HCT116 (cell line): ENCODE results near the gene PVRIG. TPM values are rescaled to one million over a fixed set of nuclear protein-coding genes. Genes with fewer than 3 reads are reported as not detected.

ENCODE experiments used
- ATAC-seq: fragments of 200-7000 bp; cut with Tn5 transposase; 2 replicates; pipeline ENCODE4 v1.9.1; 2020; ENCODE audit warnings: mild to moderate bottlenecking, moderate library complexity
- BruUV-seq: library from RNA; stranded (reverse); fragments of 400-500 nt; replicated peaks from 2 replicates; lab custom pipeline; 2021; lab: Mats Ljungman, UMichigan
- CTCF ChIA-PET: fragments of 300-600 bp; sonication (Branson Sonifier 250); formaldehyde crosslinking; loops from one replicate; lab custom pipeline; 2021; ENCODE audit warnings: antibody characterized with exemption; lab: Charles Lee
- POLR2A ChIA-PET: fragments of 300-600, 350-600 bp; sonication (Branson Sonifier 250); formaldehyde crosslinking; loops from one replicate; lab custom pipeline; 2021; ENCODE audit warnings: antibody characterized with exemption; lab: Charles Lee
- RAD21 ChIA-PET, 2 experiments: fragments of 300-600 bp; sonication (Branson Sonifier 250); formaldehyde crosslinking; loops; one replicate each; lab custom pipeline; 2023; ENCODE audit warnings: low total read pairs in 2 of 2; ENCODE audit not compliant: uncharacterized antibody in 2 of 2, unreplicated experiment in 2 of 2, low non-redundant PET in 1 of 2; lab: Charles Lee
- DNase-seq: peaks from one replicate; pipeline ENCODE4 v3.0.0-alpha.2; 2010; ENCODE audit warnings: low read depth, low spot score
- H2AFZ ChIP-seq: fragments of 200-600 bp; shearing (Covaris generic), sonication (generic); 2 replicates; pipeline ENCODE4 v1.6.1; 2017; ENCODE audit warnings: low read depth, mixed run types, mixed read lengths, antibody characterized with exemption, low read length; ENCODE audit not compliant: poor library complexity, severe bottlenecking
- H3K27ac ChIP-seq: 2 replicates; pipeline ENCODE4 v1.5.1; 2012; ENCODE audit warnings: low read depth, low read length
- H3K27me3 ChIP-seq: fragments of 200-600 bp; sonication (generic); 2 replicates; pipeline ENCODE4 v1.6.1; 2016; ENCODE audit warnings: mixed run types, low read length, mixed read lengths; ENCODE audit not compliant: insufficient read depth
- H3K36me3 ChIP-seq, 2 experiments: fragments of 200-500 bp in 1 of 2; fragments of 200-600 bp in 1 of 2; sonication (Bioruptor generic) in 1 of 2; sonication (generic) in 1 of 2; 2 replicates each; pipeline versions ENCODE4 v1.5.1 to v1.6.1; 2014 to 2016; ENCODE audit warnings: low read length in 2 of 2, inconsistent platforms in 1 of 2, mixed read lengths in 1 of 2, mixed run types in 1 of 2; ENCODE audit not compliant: insufficient read depth in 2 of 2, control insufficient read depth in 1 of 2
- H3K4me1 ChIP-seq, 2 experiments: fragments of 200-600 bp in 1 of 2; sonication (generic) in 1 of 2; 2 replicates each; pipeline versions ENCODE4 v1.5.1 to v1.6.1; 2012 to 2017; ENCODE audit warnings: low read length in 2 of 2, inconsistent platforms in 1 of 2, mild to moderate bottlenecking in 1 of 2, mixed read lengths in 1 of 2, mixed run types in 1 of 2, moderate library complexity in 1 of 2; ENCODE audit not compliant: insufficient read depth in 2 of 2, control insufficient read depth in 1 of 2
- H3K4me2 ChIP-seq: fragments of 200-600 bp; sonication (generic); 2 replicates; pipeline ENCODE4 v1.6.1; 2017; ENCODE audit warnings: mixed run types, low read length, mixed read lengths
- H3K4me3 ChIP-seq, 2 experiments: fragments of 200-600 bp in 1 of 2; sonication (generic) in 1 of 2; replicated peaks in 1 of 2; 2 replicates each; pipeline ENCODE4 v1.5.1; 2011 to 2016; ENCODE audit warnings: low read length in 2 of 2, control low read depth in 1 of 2, low read depth in 1 of 2, mild to moderate bottlenecking in 1 of 2, mixed read lengths in 1 of 2, mixed run types in 1 of 2
- H3K79me2 ChIP-seq: fragments of 200-600 bp; sonication (generic); 2 replicates; pipeline ENCODE4 v1.6.1; 2017; ENCODE audit warnings: mild to moderate bottlenecking, mixed run types, low read length, moderate library complexity, mixed read lengths; ENCODE audit not compliant: insufficient read depth
- H3K9ac ChIP-seq: fragments of 200-600 bp; sonication (generic); 2 replicates; pipeline ENCODE4 v1.6.1; 2016; ENCODE audit warnings: low read length, mixed read lengths
- H3K9me2 ChIP-seq: fragments of 200-600 bp; sonication (generic), shearing (Covaris generic); 2 replicates; pipeline ENCODE4 v1.6.1; 2017; ENCODE audit warnings: mixed run types, mild to moderate bottlenecking, moderate library complexity; ENCODE audit not compliant: insufficient read depth
- H3K9me3 ChIP-seq, 2 experiments: fragments of 200-500 bp in 1 of 2; fragments of 200-600 bp in 1 of 2; sonication (Bioruptor generic) in 1 of 2; sonication (generic) in 1 of 2; 2 replicates each; pipeline ENCODE4 v1.6.1; 2014 to 2017; ENCODE audit warnings: low read length in 2 of 2, mixed read lengths in 2 of 2, inconsistent platforms in 1 of 2, low read depth in 1 of 2, mild to moderate bottlenecking in 1 of 2, mixed run types in 1 of 2, moderate library complexity in 1 of 2; ENCODE audit not compliant: control insufficient read depth in 1 of 2, insufficient read depth in 1 of 2
- H4K20me1 ChIP-seq: fragments of 200-600 bp; sonication (generic), shearing (Covaris generic); 2 replicates; pipeline ENCODE4 v1.6.1; 2017; ENCODE audit warnings: mixed run types, mild to moderate bottlenecking, moderate library complexity; ENCODE audit not compliant: insufficient read depth
- ATF3 ChIP-seq: IDR thresholded peaks from 2 replicates; pipeline ENCODE4 v1.6.1; 2012
- CTCF ChIP-seq, 3 experiments: fragments of 200-600 bp in 1 of 3; sonication (generic) in 1 of 3; IDR thresholded peaks in 2 of 3; conservative IDR thresholded peaks in 1 of 3; 2 replicates each; pipeline ENCODE4 v1.5.1; 2012 to 2017; ENCODE audit warnings: low read depth in 2 of 3, low read length in 2 of 3, antibody characterized with exemption in 1 of 3, borderline replicate concordance in 1 of 3, control low read depth in 1 of 3, mild to moderate bottlenecking in 1 of 3, mixed read lengths in 1 of 3, mixed run types in 1 of 3, moderate library complexity in 1 of 3; ENCODE audit not compliant: insufficient read depth in 1 of 3
- EGR1 ChIP-seq: IDR thresholded peaks from 2 replicates; pipeline ENCODE4 v1.6.1; 2012; ENCODE audit warnings: low read depth
- EZH2 ChIP-seq: fragments of 200-600 bp; sonication (generic); IDR thresholded peaks from 2 replicates; pipeline ENCODE4 v1.6.1; 2017; ENCODE audit warnings: antibody characterized with exemption, mixed run types
- JUND ChIP-seq: IDR thresholded peaks from 2 replicates; pipeline ENCODE4 v1.6.1; 2012
- MAX ChIP-seq: IDR thresholded peaks from 2 replicates; pipeline ENCODE4 v1.6.1; 2012
- RAD21 ChIP-seq: IDR thresholded peaks from 2 replicates; pipeline ENCODE4 v1.6.1; 2012; ENCODE audit warnings: low read depth, mild to moderate bottlenecking
- REST ChIP-seq: IDR thresholded peaks from 2 replicates; pipeline ENCODE4 v1.6.1; 2012; ENCODE audit warnings: low read depth
- SIN3A ChIP-seq: IDR thresholded peaks from 2 replicates; pipeline ENCODE4 v1.6.1; 2012; ENCODE audit warnings: low read depth
- SP1 ChIP-seq: IDR thresholded peaks from 2 replicates; pipeline ENCODE4 v1.6.1; 2012; ENCODE audit warnings: low read depth
- SRF ChIP-seq: IDR thresholded peaks from 2 replicates; pipeline ENCODE4 v1.6.1; 2012; ENCODE audit warnings: low read depth
- TCF7L2 ChIP-seq: IDR thresholded peaks from 2 replicates; pipeline ENCODE4 v1.7.0; 2011; ENCODE audit warnings: borderline replicate concordance, inconsistent platforms; ENCODE audit not compliant: insufficient read depth, insufficient read length; ENCODE audit errors: extremely low read depth
- ZNF274 ChIP-seq: fragments of 200-500 bp; sonication (Bioruptor generic); IDR thresholded peaks from 2 replicates; pipeline ENCODE4 v1.6.1; 2014; ENCODE audit warnings: mild to moderate bottlenecking, low read depth, low read length, inconsistent platforms
- intact Hi-C: fragments of 100-400 bp; cut with micrococcal nuclease; formaldehyde crosslinking; loops from 2 replicates; pipeline ENCODE4 v1.10.0; 2022
- total RNA-seq: library from RNA; stranded (reverse); gene quantifications from one replicate; pipeline ENCODE4 v1.2.1, GENCODE V29; 2021; ENCODE audit not compliant: unreplicated experiment

Gene PVRIG
- total RNA-seq, 1 experiment from 2014 or later = 0.30 TPM

- POLR2A ChIA-PET = interaction anchor here (1.1 kb wide), 1 partner anchor 9 kb away, joined by 3 read pairs; no protein-coding TSS in a partner anchor
- intact Hi-C loops = no loop called here
- Histone ChIP-seq H3K4me2 (no peak overlapping the region), H3K4me1 (no peaks in the 10 kb centered on the region), H3K9ac (no peak overlapping the region), H3K9me3 (no peaks in the 10 kb centered on the region), H3K79me2 (no peaks in the 10 kb centered on the region), H3K36me3 (no peaks in the 10 kb centered on the region), H3K9me2 (no peaks in the 10 kb centered on the region), H3K27ac (no peak overlapping the region), H4K20me1 (no peaks in the 10 kb centered on the region), H3K27me3 (no peaks in the 10 kb centered on the region; the same call in 1 of the 2 replicates), H2AFZ (no peak overlapping the region), H3K4me3 (no peak overlapping the region)
- CTCF ChIA-PET = no interaction called here
- no peak for DNase-seq
- RAD21 ChIA-PET = no interaction called here
- ATAC-seq = no peak
- no TSS peak for BruUV-seq
- TF ChIP-seq TCF7L2 = no peak
- TF ChIP-seq MAX = no peak
- no peak for TF ChIP-seq EGR1
Observed at GRCh38 chr7:100200693-100201092, 19.1 kb upstream of the PVRIG start.

GRCh38 chr7:100204454-100204853 lies 15.3 kb upstream of the PVRIG start:
- CTCF ChIA-PET = no interaction called here
- intact Hi-C loops = no loop called here
- no peak for DNase-seq
- no peak for ATAC-seq
- H3K36me3 ChIP-seq = no peaks in the 10 kb centered on the region
- no peak overlapping the region for H3K4me2 ChIP-seq
- no peak overlapping the region for H2AFZ ChIP-seq
- no peaks in the 10 kb centered on the region; the same call in 1 of the 2 replicates for H3K27me3 ChIP-seq
- H3K9me3 ChIP-seq = no peaks in the 10 kb centered on the region
- H3K27ac ChIP-seq = no peak overlapping the region
- no peak overlapping the region for H3K4me3 ChIP-seq
- no peaks in the 10 kb centered on the region for H3K9me2 ChIP-seq
- H3K9ac ChIP-seq = no peak overlapping the region
- H4K20me1 ChIP-seq = no peaks in the 10 kb centered on the region
- no peaks in the 10 kb centered on the region for H3K4me1 ChIP-seq
- POLR2A ChIA-PET = no interaction called here
- H3K79me2 ChIP-seq = no peaks in the 10 kb centered on the region
- RAD21 ChIA-PET = no interaction called here
- BruUV-seq = no TSS peak
- TF ChIP-seq REST (no peak), SRF (no peak), ATF3 (no peak), SIN3A (no peak), EZH2 (no peak), RAD21 (no peak), JUND (no peak), ZNF274 (no peak), SP1 (no peak), CTCF (IDR thresholded peaks at IDR 0.05 in 2 of 3, conservative IDR thresholded peaks at IDR 0.05 in 1 of 3; ENCODE audit: borderline replicate concordance in 1 of 3, insufficient read depth in 1 of 3, low read depth in 2 of 3, low read length in 2 of 3) (no peak)
